ENCODE results near the gene PCYT1A. TPM values are rescaled to one million over a fixed set of nuclear protein-coding genes. Genes with fewer than 3 reads are reported as not detected.
"Not testable (repeated sequence)": the region's sequence is repeated elsewhere in the genome, so short reads cannot be mapped to it uniquely, and the experiment has no call there.

PCYT1A gene
- total and polyA plus RNA-seq, 4 donors = 21.2 to 67.4 (median 42.7) TPM

DNA sequence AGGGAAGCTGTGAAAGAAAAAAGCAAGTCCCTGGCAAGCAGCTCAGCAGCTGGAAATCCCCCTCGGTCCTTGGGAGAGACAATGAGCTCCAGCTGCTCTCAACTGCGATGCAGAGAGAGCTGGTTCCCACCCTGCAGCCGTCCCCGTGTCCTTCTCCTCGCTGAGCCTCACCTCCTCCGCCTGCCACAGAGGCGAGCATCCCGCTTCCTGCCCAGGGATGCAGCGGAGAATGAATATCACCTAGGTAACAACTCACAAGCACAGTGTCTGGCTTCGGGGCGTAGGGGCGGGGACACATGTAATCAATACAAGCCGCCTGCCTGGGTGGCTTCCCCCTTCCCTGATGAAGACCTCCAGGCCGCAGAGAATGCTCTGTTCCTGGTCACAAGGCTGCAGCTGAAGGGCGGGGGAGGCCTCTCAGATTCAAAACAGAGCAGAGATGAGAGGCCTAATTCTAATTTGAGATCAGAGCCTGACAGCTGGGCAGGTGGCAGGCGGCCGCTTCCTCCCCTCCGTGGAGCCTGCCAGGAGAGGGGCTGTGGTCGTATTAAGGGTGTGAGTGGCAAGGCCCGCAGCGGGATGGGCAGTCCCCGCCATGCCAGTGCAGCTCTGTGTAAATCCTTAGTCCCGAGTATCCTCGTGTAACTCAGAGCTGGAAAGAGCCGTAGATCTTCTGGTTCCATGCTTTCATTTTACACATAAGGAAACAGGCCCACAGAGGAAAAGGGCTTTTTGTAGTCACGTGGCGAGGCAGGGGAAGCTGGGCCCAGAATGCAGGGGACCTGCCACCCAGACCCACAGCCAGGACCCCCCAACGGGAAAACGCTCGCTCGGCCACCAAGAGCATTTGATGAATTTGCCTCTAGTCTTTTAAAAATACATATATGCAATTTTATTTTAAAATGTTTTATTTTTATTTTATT, 100.6 kb downstream of the PCYT1A start:
- ATAC-seq (ENCODE audit: insufficient read depth, low FRiP score) = no peak
- Histone ChIP-seq H3K27ac (ENCODE audit: low read depth in 1 of 2, low read length in 1 of 2) (no peak overlapping the region), H3K4me3 (no peak overlapping the region), H3K9ac (ENCODE audit: insufficient read depth in 1 of 2, low read length in 2 of 2) (no peak overlapping the region), H3K36me3 (ENCODE audit: control insufficient read depth in 4 of 4, insufficient read depth in 4 of 4, low read length in 4 of 4) (no peaks in the 10 kb centered on the region), H3K9me3 (ENCODE audit: control insufficient read depth in 4 of 4, insufficient read depth in 3 of 4, low read length in 3 of 4) (no peaks in the 10 kb centered on the region), H3K27me3 (ENCODE audit: control insufficient read depth in 3 of 3, insufficient read depth in 3 of 3, low read length in 2 of 3) (no peaks in the 10 kb centered on the region), H3K4me1 (ENCODE audit: control insufficient read depth in 5 of 5, insufficient read depth in 5 of 5, low read length in 5 of 5) (peaks cover 0 to 8% (median 0%) of the 10 kb centered on the region in 5 donors)
- TF ChIP-seq, protein P1, sequence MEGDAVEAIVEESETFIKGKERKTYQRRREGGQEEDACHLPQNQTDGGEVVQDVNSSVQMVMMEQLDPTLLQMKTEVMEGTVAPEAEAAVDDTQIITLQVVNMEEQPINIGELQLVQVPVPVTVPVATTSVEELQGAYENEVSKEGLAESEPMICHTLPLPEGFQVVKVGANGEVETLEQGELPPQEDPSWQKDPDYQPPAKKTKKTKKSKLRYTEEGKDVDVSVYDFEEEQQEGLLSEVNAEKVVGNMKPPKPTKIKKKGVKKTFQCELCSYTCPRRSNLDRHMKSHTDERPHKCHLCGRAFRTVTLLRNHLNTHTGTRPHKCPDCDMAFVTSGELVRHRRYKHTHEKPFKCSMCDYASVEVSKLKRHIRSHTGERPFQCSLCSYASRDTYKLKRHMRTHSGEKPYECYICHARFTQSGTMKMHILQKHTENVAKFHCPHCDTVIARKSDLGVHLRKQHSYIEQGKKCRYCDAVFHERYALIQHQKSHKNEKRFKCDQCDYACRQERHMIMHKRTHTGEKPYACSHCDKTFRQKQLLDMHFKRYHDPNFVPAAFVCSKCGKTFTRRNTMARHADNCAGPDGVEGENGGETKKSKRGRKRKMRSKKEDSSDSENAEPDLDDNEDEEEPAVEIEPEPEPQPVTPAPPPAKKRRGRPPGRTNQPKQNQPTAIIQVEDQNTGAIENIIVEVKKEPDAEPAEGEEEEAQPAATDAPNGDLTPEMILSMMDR (IDR thresholded peaks at IDR 0.05; ENCODE audit: control extremely low read depth, extremely low read depth) = no peak
- 41 to 58% methylated on average over 31 of the region's 31 CpGs for WGBS, 2 donors
- peak; percentile 39 to 58 (median 42) for DNase-seq

DNA sequence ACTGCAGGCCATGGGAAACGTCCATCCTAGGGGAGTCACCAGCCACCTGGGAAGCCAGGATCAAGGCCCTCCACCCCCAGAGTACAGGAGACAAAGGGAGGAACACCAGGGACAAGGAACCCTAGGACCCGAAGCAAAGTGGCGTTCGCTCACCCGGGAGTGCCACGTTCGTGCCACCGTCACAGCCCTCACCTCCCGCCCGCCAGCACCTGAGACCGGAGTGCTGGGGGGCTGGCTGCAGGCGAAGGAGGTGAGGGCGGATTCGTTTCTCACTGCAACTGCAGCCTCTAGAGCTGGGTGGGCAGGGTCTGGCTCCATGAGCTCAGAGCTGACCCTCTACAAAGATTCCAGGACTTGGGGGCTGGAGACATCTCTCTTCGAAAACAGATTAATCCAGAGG, 102.6 kb downstream of the PCYT1A start:
- Histone ChIP-seq H3K4me1 (ENCODE audit: control insufficient read depth in 5 of 5, insufficient read depth in 5 of 5, low read length in 5 of 5) (peaks cover 0 to 5% (median 0%) of the 10 kb centered on the region in 5 donors), H3K9ac (ENCODE audit: insufficient read depth in 1 of 2, low read length in 2 of 2) (no peak overlapping the region), H3K36me3 (ENCODE audit: control insufficient read depth in 4 of 4, insufficient read depth in 4 of 4, low read length in 4 of 4) (no peaks in the 10 kb centered on the region), H3K9me3 (ENCODE audit: control insufficient read depth in 4 of 4, insufficient read depth in 3 of 4, low read length in 3 of 4) (no peaks in the 10 kb centered on the region), H3K27me3 (ENCODE audit: control insufficient read depth in 3 of 3, insufficient read depth in 3 of 3, low read length in 2 of 3) (no peaks in the 10 kb centered on the region), H3K27ac (ENCODE audit: low read depth in 1 of 2, low read length in 1 of 2) (no peak overlapping the region), H3K4me3 (no peak overlapping the region)
- 96 to 97% methylated on average over 15 of the region's 15 CpGs for WGBS, 2 donors
- ATAC-seq (ENCODE audit: insufficient read depth, low FRiP score) (no peak), DNase-seq (no peak)
- TF ChIP-seq, protein P1 (IDR thresholded peaks at IDR 0.05; ENCODE audit: control extremely low read depth, extremely low read depth) = no peak

DNA sequence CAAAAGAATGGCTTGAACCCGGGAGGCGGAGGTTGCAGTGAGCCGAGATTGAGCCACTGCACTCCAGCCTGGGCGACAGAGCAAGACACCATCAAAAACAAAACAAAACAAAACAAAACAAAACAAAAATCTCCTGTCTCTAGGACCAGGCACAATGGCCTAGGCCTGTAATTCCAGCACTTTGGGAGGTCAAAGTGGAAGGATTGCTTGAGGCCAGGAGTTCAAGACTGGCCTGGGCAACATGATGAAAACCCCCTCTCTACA, 103.4 kb downstream of the PCYT1A start:
- not testable (repeated sequence) for H3K4me1 ChIP-seq (ENCODE audit: control insufficient read depth in 5 of 5, insufficient read depth in 5 of 5, low read length in 5 of 5); H3K36me3 ChIP-seq (ENCODE audit: control insufficient read depth in 4 of 4, insufficient read depth in 4 of 4, low read length in 4 of 4); H3K27ac ChIP-seq (ENCODE audit: low read depth in 1 of 2, low read length in 1 of 2); H3K9ac ChIP-seq (ENCODE audit: insufficient read depth in 1 of 2, low read length in 2 of 2); ATAC-seq (ENCODE audit: insufficient read depth, low FRiP score); H3K9me3 ChIP-seq (ENCODE audit: control insufficient read depth in 4 of 4, insufficient read depth in 3 of 4, low read length in 3 of 4); H3K27me3 ChIP-seq (ENCODE audit: control insufficient read depth in 3 of 3, insufficient read depth in 3 of 3, low read length in 2 of 3); DNase-seq; H3K4me3 ChIP-seq
- 96 to 97% methylated on average over 4 of the region's 4 CpGs for WGBS, 2 donors

DNA sequence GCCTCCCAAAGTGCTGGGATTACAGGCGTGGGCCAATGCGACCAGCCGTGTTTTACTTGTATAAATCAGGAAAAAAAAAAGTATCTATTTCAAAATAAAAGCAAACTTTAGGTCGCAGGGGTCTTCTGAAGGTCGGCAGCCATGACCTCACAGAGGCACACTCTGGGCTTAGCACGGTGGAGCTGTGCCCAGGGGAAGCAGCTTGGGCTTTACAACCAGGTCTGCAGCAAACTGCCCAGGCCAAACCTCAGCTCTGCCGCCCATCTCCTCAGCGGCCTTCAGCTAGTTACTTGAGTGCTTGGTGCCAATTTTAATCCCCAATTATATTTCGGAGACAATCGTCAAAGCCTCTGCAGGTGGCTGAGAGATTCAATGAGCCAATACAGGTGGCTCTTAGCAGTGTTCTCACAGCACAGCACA, 106.4 kb downstream of the PCYT1A start:
- H3K9me3 ChIP-seq (ENCODE audit: control insufficient read depth in 4 of 4, insufficient read depth in 3 of 4, low read length in 3 of 4) = no peaks in the 10 kb centered on the region
- no peaks in the 10 kb centered on the region for H3K27me3 ChIP-seq (ENCODE audit: control insufficient read depth in 3 of 3, insufficient read depth in 3 of 3, low read length in 2 of 3)
- no peak overlapping the region for H3K27ac ChIP-seq (ENCODE audit: low read depth in 1 of 2, low read length in 1 of 2)
- no peak overlapping the region for H3K4me3 ChIP-seq
- peaks cover 0 to 4% (median 0%) of the 10 kb centered on the region in 5 donors for H3K4me1 ChIP-seq (ENCODE audit: control insufficient read depth in 5 of 5, insufficient read depth in 5 of 5, low read length in 5 of 5)
- 80 to 84% methylated on average over 10 of the region's 10 CpGs for WGBS, 2 donors
- no peak overlapping the region for H3K9ac ChIP-seq (ENCODE audit: insufficient read depth in 1 of 2, low read length in 2 of 2)
- no peak for DNase-seq
- TF ChIP-seq, protein P1 (IDR thresholded peaks at IDR 0.05; ENCODE audit: control extremely low read depth, extremely low read depth) = no peak
- ATAC-seq (ENCODE audit: insufficient read depth, low FRiP score) = no peak
- H3K36me3 ChIP-seq (ENCODE audit: control insufficient read depth in 4 of 4, insufficient read depth in 4 of 4, low read length in 4 of 4) = no peaks in the 10 kb centered on the region

Data from lung (tissue), 12 donors.